Mononuclear cell (primary cell): ENCODE measurements around the gene PPP1R3D. TPM values are rescaled to one million over a fixed set of nuclear protein-coding genes. Genes with fewer than 3 reads are reported as not detected.
"Not testable (repeated sequence)": the region's sequence is repeated elsewhere in the genome, so short reads cannot be mapped to it uniquely, and the experiment has no call there.

Source experiments
- H3K27me3 ChIP-seq: 2 replicates; pipeline ENCODE4 v1.6.0; 2011; ENCODE audit warnings: low read length, control low read depth; ENCODE audit not compliant: insufficient read depth
- H3K4me1 ChIP-seq: 2 replicates; pipeline ENCODE4 v1.5.1; 2011; ENCODE audit warnings: mild to moderate bottlenecking, low read length, control low read depth; ENCODE audit not compliant: insufficient read depth
- H3K4me3 ChIP-seq: 2 replicates; pipeline ENCODE4 v1.5.1; 2011; ENCODE audit warnings: mild to moderate bottlenecking, low read length, moderate library complexity
- H3K9me3 ChIP-seq: 2 replicates; pipeline ENCODE4 v1.5.1; 2011; ENCODE audit warnings: low read depth, mild to moderate bottlenecking, control low read depth, low read length
- total RNA-seq: library from RNA; depleted of rRNA; stranded (reverse); fragments of >200 nt; gene quantifications from one replicate; pipeline ENCODE4 v1.2.3, GENCODE V29; 2012

Gene PPP1R3D
- total RNA-seq, 1 donor = 6.7 TPM

- H3K27me3 ChIP-seq = peaks cover 3% of the 10 kb centered on the region
- H3K9me3 ChIP-seq = no peaks in the 10 kb centered on the region
- H3K4me3 ChIP-seq = no peak overlapping the region
- H3K4me1 ChIP-seq = no peaks in the 10 kb centered on the region
Measured at GRCh38 chr20:59911041-59911440, 29.1 kb downstream of the PPP1R3D start.

- H3K4me1 ChIP-seq = no peaks in the 10 kb centered on the region
- no peaks in the 10 kb centered on the region for H3K9me3 ChIP-seq
- H3K27me3 ChIP-seq = peaks cover 3% of the 10 kb centered on the region
- H3K4me3 ChIP-seq = no peak overlapping the region
Measured at GRCh38 chr20:59908855-59909254, 31.2 kb downstream of the PPP1R3D start.

DNA sequence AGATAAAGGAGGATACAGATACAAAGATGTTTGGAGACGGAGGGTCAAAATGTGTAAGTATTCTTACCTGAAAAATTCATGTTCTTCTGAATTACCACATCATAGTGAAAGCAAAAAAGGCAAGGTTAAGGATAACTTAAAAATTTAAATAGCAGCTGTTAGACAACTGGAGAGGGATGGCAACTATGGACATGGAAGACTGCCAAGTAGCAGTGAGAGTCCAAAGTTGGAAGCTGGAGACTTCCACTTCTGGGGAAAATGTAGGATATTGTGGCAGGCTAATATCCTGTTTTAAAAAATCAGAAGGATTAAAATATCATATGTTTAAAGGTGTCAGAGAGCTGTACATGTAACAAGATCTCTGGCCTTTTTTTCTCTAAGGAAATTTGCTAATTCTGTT lies 36.5 kb downstream of the PPP1R3D start:
- Histone ChIP-seq H3K9me3 (no peaks in the 10 kb centered on the region), H3K4me3 (no peak overlapping the region), H3K27me3 (peaks cover 3% of the 10 kb centered on the region), H3K4me1 (no peaks in the 10 kb centered on the region)

GRCh38 chr20:59902470-59902869 lies 37.6 kb downstream of the PPP1R3D start:
- Histone ChIP-seq H3K27me3 (peaks cover 3% of the 10 kb centered on the region), H3K9me3 (no peaks in the 10 kb centered on the region), H3K4me1 (no peaks in the 10 kb centered on the region), H3K4me3 (no peak overlapping the region)

DNA sequence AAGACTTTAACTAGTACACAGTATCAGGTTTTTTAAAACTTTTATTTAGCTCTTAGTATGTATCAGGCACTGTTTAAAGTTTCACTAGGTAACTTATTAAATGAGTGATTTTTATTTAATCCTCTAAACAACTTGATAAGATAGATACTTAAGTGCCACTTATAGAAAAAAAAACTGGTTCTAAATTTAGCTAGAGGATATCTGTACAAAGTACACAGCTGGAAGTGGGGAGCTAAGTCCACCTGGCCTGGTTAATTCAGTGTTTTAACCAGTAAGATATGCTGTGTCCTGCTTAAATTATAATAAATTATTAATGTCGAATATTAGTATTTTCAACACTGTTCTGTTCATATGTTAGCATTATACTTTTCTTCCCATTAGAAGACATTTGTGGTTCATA lies 44.2 kb downstream of the PPP1R3D start:
- Histone ChIP-seq H3K4me3 (no peak overlapping the region), H3K4me1 (no peaks in the 10 kb centered on the region), H3K27me3 (no peaks in the 10 kb centered on the region), H3K9me3 (no peaks in the 10 kb centered on the region)

DNA sequence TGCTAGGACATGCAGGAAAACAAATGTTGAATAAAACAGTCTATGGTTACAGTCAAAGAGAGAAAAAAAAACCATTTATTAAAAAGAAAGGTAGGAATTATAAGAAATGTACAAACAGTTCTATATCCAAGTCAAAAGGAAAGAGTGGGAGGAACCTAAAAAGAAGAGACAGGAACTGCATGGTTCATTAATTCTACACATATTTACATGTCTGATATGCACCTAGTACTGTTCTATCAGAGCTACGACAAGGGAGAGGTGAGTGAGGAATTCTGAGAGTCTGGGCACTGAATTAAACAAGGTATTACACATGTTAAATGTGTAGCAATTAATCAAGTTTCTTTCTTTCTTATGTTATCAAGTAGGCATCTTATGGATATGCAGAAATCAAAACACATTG lies 48.5 kb downstream of the PPP1R3D start:
- H3K9me3 ChIP-seq = no peaks in the 10 kb centered on the region
- H3K4me1 ChIP-seq = no peaks in the 10 kb centered on the region
- no peak overlapping the region for H3K4me3 ChIP-seq
- H3K27me3 ChIP-seq = no peaks in the 10 kb centered on the region

DNA sequence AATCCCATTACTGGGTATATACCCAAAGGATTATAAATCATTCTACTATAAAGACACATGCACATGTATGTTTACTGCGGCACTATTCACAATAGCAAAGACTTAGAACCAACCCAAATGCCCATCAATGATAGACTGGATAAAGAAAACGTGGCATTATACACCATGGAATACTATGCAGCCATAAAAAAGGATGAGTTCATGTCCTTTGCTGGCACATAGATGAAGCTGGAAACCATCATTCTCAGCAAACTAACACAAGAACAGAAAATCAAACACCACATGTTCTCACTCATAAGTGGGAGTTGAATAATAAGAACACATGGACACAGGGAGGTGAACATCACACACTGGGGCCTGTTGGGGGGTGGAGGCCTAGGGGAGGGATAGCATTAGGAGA lies 50.1 kb downstream of the PPP1R3D start:
- not testable (repeated sequence) for H3K9me3 ChIP-seq, H3K4me3 ChIP-seq, H3K27me3 ChIP-seq, H3K4me1 ChIP-seq

DNA sequence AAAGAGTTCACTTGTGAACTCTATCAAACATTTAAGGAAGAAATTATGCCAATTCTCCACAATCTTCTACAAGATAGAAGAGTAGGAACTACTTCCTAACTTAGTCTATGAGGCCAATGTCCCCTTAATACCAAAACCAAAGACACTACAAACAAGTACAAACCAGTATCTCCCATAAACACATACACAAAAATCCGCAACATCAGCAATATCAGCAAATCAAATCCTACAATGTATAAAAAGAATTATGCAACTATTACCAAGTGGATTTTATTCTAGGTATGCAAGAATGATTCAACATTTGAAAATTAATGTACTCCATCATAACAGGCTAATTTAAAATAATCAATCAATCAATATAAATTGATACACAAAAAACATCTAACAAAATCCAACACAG lies 52.1 kb downstream of the PPP1R3D start:
- Histone ChIP-seq H3K27me3 (no peaks in the 10 kb centered on the region), H3K4me1 (no peaks in the 10 kb centered on the region), H3K9me3 (no peaks in the 10 kb centered on the region), H3K4me3 (no peak overlapping the region)

Other genes with a start within 250 kb of the PPP1R3D start
- 1.8 TPM for gene SYCP2, start 6.7 kb downstream of the PPP1R3D start, total RNA-seq
- gene FAM217B, start 84 bp upstream of the PPP1R3D start, total RNA-seq = 8.3 TPM
- 0.73 TPM for gene CDH26, start 18.1 kb upstream of the PPP1R3D start, total RNA-seq